Peyer's patch (tissue), 4 donors: ENCODE results near the gene ADAM23.

ENCODE experiments used
- CTCF ChIP-seq, 6 experiments: fragments of 450-650 bp in 4 of 6; fragments of 200-600 bp in 2 of 6; sonication (generic) in 1 of 6; IDR thresholded peaks; one replicate each; pipeline ENCODE4 v1.5.1; 2017 to 2019; ENCODE audit warnings: antibody characterized with exemption in 6 of 6, mild to moderate bottlenecking in 3 of 6, moderate library complexity in 1 of 6
- POLR2A ChIP-seq, 2 donors: fragments of 450-650 bp; IDR thresholded peaks; one replicate each; pipeline ENCODE4 v1.5.1; 2017; ENCODE audit warnings: antibody characterized with exemption in 2 of 2, mild to moderate bottlenecking in 2 of 2, moderate library complexity in 2 of 2

GRCh38 chr2:206558492-206558891 is 115.2 kb downstream of the ADAM23 start:
- TF ChIP-seq CTCF (IDR thresholded peaks at IDR 0.05) (no peak), POLR2A (IDR thresholded peaks at IDR 0.05) (no peak)
